ENCODE data around the gene MFAP5.
"Not testable (repeated sequence)": the region's sequence is repeated elsewhere in the genome, so short reads cannot be mapped to it uniquely, and the experiment has no call there.

MFAP5 gene

GRCh38 chr12:8635342-8636006 is 27.2 kb downstream of the MFAP5 start:
- in situ Hi-C loops (cut with MboI; ENCODE audit: low sequenced_read_pairs) = not testable (repeated sequence)

GRCh38 chr12:8630131-8630530 is 32.5 kb downstream of the MFAP5 start:
- in situ Hi-C loops (cut with MboI; ENCODE audit: low sequenced_read_pairs) = no loop called here

- in situ Hi-C loops (cut with MboI; ENCODE audit: low sequenced_read_pairs) = no loop called here
These were observed 33.1 kb downstream of the MFAP5 start for GRCh38 chr12:8629486-8630033.

DNA sequence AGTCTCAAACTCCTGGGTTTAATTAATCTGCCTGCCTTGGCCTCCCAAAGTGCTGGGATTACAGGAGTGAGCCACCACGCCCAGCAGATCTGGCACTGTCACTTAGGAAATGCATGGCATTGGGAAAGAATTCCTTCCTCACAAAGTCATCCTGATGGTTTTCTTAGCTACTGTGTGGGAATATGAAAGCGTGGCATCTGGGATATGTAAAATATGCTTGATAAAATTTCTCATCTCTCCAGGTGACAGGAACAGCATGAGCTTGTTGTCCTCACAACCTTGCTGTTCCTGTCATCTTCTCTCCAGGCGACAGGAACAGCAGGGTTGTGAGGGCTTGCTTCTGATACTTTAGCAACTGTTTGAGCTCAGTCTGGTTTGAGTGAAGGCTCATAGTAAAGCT is 33.9 kb downstream of the MFAP5 start:
- in situ Hi-C loops (cut with MboI; ENCODE audit: low sequenced_read_pairs) = no loop called here

- in situ Hi-C loops (cut with MboI; ENCODE audit: low sequenced_read_pairs) = not testable (repeated sequence)
These were observed 37.9 kb downstream of the MFAP5 start for GRCh38 chr12:8624750-8625149.

DNA sequence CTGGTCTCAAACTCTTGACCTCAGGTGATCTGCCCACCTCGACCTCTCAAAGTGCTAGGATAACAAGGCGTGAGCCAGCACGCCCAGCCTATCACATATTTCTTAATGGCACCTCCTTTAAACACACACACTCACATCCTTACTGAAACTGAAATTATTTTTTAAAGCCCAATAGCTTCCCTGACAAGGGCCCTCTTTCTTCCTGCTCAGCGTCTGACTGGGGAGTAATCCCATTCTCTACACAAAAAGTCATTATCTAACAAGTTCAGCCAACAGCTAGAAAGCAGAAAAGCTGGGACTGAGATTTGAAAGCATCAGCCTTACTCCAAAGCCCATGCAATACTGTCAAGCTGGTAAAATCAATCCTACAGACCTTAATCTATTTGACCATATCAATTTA is 40.0 kb downstream of the MFAP5 start:
- in situ Hi-C loops (cut with MboI; ENCODE audit: low sequenced_read_pairs) = no loop called here

DNA sequence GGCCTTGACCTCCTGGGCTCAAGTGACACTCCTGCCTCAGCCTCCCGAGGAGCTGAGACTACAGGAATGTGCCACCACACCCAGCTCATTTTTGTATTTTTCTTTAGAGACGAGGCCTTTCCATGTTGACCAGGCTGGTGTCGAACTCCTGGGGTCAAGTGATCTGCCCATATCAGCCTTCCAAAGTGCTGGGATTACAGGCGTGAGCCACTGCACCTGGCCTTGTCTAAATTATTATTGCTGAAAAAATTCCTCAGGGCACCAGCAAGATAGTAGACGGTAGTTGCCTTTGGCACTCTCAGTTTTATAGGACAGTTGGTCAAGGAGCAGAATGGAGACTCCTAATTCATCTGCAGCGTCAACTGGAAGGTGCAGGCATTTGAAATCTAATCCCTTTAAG is 47.4 kb downstream of the MFAP5 start:
- in situ Hi-C loops (cut with MboI; ENCODE audit: low sequenced_read_pairs) = no loop called here

- in situ Hi-C loops (cut with MboI; ENCODE audit: low sequenced_read_pairs) = not testable (repeated sequence)
These were observed 48.7 kb downstream of the MFAP5 start for GRCh38 chr12:8613881-8614280.

DNA sequence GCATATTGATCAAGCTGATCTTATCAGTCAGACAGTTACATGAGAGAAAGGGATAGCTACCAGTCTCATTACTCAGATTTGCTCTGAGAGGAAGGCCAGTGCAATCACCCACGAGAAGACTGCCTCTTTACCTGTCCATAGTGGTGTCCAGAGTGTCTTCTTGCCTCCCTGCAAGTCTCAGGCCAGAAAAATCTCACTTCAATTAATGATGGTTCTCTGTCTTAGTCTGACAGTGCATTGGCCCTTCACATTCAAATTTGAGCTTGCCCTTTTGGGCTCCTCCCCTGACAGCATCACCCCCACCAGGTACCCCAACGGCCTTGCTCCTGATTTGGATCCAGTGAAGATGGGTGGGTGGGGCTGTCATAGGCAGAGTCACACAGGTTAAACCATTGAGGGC is 50.0 kb downstream of the MFAP5 start, which contains the start of gene AICDA:
Gene AICDA (minus strand): TSS at position 231 of the 400 bp plus-strand sequence. CDS start 92 bp downstream, at position 139.
- in situ Hi-C loops (cut with MboI; ENCODE audit: low sequenced_read_pairs) = no loop called here

DNA sequence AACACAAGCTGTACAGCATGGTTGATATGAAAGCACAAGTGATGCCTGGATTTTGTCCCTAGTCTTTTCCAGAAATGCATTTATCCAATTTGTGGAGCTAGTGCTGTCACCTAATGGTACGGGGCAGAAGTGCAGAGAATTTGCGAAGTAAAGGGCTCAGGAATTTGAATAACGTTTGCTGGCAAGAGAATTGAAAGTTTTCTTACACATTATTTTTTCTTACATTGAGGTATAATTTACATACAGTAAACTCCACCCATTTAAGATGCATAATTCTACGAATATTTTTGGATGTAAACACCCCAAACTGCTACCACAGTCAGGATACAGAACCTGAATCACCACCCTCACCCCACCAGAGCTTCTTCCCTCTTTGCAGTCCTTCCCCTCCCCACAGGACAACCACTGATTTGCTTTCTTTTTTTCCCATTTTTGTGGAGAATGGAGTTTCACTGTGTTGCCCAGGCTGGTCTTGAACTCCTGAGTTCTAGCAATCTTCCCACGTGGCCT is 53.5 kb downstream of the MFAP5 start:
- in situ Hi-C loops (cut with MboI; ENCODE audit: low sequenced_read_pairs) = no loop called here

GRCh38 chr12:8606890-8607289 is 55.7 kb downstream of the MFAP5 start:
- in situ Hi-C loops (cut with MboI; ENCODE audit: low sequenced_read_pairs) = no loop called here

DNA sequence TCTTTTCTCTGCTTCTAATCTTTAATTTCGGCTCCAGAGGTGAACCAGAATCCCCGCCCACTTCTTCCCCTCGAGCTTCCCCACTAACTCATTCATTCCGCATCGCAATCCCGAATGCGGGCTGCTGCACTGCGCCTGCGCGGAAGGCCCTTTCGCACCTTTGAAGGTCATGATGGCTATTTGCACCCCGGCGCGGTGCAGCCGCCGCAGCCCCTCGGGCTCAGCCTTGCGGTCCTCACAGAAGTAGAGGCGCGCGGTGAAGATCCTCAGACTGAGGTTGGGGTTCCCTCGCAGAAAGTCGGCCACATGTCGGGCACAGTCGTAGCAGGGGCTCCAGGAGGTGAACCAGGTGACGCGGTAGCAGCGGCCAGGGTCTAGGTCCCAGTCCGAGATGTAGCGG is 57.6 kb downstream of the MFAP5 start:
- in situ Hi-C loops (cut with MboI; ENCODE audit: low sequenced_read_pairs) = no loop called here

DNA sequence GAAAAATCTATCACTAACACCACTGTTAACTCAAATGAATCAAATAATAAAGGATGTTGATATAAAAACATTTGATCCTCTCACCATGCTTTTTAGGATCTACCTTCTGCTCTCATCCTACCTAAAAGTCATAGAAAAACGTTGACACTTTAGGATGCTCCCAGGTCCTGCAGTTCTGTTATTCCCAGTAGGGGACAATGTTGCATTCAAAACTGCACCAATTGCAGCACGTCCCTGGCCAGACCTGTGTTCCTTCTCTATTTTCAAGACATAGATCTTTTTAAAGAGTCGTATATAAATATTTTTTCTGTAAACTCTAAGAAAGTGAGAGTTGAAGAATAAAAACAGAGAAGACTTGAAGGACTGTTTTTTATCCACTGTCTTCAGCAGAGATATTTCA is 58.8 kb downstream of the MFAP5 start:
- in situ Hi-C loops (cut with MboI; ENCODE audit: low sequenced_read_pairs) = no loop called here

DNA sequence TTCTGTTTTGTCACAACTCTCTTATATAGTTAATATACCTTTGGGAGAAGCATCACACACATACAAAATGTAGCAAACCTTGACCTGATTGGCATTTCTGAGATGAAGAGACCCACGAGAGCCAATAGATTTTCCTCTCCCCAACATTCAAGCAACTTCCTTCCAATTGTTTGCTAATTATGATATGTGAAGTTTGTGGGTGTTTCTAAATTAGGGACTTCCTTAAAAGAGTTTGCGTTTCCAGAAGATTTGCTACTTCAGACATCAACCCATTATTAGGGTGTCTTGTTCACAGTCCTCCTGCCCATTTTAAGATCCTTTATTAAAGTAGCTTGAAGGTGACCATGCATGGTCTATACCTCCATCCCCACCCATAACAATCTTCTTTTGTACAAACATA is 59.3 kb downstream of the MFAP5 start:
- in situ Hi-C loops (cut with MboI; ENCODE audit: low sequenced_read_pairs) = no loop called here

DNA sequence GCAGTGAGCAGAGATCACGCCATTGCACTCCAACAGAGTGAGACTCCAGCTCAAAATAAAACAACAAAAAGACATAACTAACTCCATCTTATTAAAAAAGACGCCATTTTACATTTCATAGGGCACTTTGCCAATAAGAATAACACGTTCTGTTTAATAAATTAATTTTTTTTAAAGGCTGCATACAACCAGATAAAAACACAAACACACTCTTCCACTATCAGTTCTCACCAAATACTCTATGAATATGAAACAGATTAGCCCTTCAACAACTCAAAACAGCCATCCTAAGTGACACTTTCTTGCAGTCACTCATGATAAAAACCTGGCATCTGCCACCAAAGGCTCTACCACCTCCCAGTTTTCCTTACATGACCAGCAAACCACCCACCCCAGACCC is 66.1 kb downstream of the MFAP5 start:
- in situ Hi-C loops (cut with MboI; ENCODE audit: low sequenced_read_pairs) = no loop called here
